ENCODE measurements around the gene PPP1R14C.

DNA sequence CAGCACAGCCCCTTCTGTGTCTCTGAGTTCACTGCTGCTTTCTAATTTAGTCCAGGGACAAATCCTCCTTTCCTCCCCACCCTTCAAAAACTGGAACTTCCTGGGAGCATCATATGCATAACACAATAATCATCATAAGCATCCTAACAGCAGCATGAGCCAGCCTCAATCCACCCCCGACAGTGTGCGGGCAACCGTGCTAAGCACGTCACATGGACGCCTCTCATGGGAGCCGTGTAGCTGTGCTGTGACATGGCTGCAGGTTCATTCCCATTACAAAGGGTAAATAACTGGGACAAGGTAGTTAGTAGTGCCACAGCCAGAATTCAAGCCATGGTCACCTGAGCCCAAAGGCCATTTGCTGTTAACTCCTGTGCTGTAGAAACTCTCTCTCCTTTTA, 49.4 kb upstream of the PPP1R14C start:
- TF ChIP-seq EZH2 (IDR thresholded peaks at IDR 0.05; ENCODE audit: insufficient read depth, poor library complexity, severe bottlenecking) (no peak), EZH2phosphoT487 (IDR thresholded peaks at IDR 0.05; ENCODE audit: insufficient read depth, low read depth) (no peak)

Measured in GM23248 (cell line).